HEK293 (cell line): ENCODE data around the gene UBE2D2.

Experiments
- CTCF ChIP-seq: fragments of 450-650 bp; formaldehyde crosslinking; IDR thresholded peaks from 2 replicates; pipeline ENCODE4 v1.5.1; 2016; ENCODE audit warnings: missing biosample characterization, missing genetic modification characterization
- MYNN ChIP-seq: fragments of 450-650 bp; formaldehyde crosslinking; IDR thresholded peaks from 2 replicates; pipeline ENCODE4 v1.5.1; 2016; ENCODE audit warnings: missing biosample characterization, missing genetic modification characterization, borderline replicate concordance
- ZNF223 ChIP-seq: fragments of 450-650 bp; formaldehyde crosslinking; IDR thresholded peaks from 2 replicates; pipeline ENCODE4 v1.5.1; 2016; ENCODE audit warnings: missing biosample characterization, missing genetic modification characterization
- ZNF645 ChIP-seq: fragments of 450-650 bp; formaldehyde crosslinking; IDR thresholded peaks from 2 replicates; pipeline ENCODE4; 2016; ENCODE audit warnings: missing biosample characterization, missing genetic modification characterization

- TF ChIP-seq CTCF (tag by site-specific recombination) (no peak), ZNF645 (tag by site-specific recombination) (no peak), ZNF223 (no peak), MYNN (tag by site-specific recombination) (no peak)
Observed at GRCh38 chr5:139651853-139652787, 91.0 kb downstream of the UBE2D2 start.
